ENCODE results near the gene TJAP1. TPM values are rescaled to one million over a fixed set of nuclear protein-coding genes. Genes with fewer than 3 reads are reported as not detected.
"Not testable (repeated sequence)": the region's sequence is repeated elsewhere in the genome, so short reads cannot be mapped to it uniquely, and the experiment has no call there.

The TJAP1 gene
- total RNA-seq, 3 donors from 2014 or later, result 20.8 to 33.8 (median 26.3) TPM

DNA sequence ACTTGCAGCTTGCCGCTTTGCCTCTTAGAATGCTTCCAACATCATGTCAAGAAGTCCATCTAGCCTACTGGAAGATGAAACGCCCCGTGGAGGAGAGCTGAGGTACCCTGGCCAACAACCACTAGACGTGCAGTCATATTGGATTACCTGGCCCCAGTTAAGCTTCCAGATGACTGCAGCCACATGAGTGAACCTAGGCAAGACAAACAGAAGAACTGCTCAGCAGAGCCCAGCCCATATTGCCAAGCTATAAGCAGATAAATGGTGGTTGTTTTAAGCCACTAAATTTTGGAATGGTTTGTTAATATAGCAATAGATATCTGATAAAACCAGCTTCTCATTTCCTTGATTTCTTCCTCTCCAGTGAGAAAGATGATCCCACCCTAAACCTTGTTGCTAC lies 17.3 kb upstream of the TJAP1 start:
- no peak for TF ChIP-seq CTCF (IDR thresholded peaks at IDR 0.05)
- no peaks in the 10 kb centered on the region for H3K36me3 ChIP-seq (ENCODE audit: low read depth)
- intact Hi-C loops (cut with DNase I, micrococcal nuclease), result no loop called here
- peaks cover 4% of the 10 kb centered on the region for H3K4me1 ChIP-seq (ENCODE audit: low read depth)
- H3K4me3 ChIP-seq, result no peak overlapping the region
- H3K9me3 ChIP-seq, result no peaks in the 10 kb centered on the region
- DNase-seq, result no peak
- no peak for ATAC-seq

DNA sequence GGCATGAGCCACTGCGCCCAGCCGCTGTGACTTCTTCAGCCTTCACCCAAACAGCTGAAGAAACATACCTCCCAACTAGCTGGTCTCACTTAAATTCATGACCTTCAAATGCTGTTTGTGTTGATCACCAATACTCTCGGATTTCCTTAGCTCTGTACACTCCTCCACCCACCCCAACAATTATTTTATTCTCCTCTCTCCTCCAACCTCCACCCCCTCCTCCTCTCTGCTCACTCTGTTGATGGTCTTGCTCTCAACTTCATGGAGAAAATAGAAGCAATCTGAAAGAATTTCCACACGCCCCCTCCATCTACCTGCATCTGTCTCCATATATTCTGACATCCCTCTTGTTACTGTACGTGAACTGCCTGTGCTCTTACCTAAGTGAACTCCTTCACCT lies 15.4 kb upstream of the TJAP1 start:
- no peak for TF ChIP-seq CTCF (IDR thresholded peaks at IDR 0.05)
- intact Hi-C loops (cut with DNase I, micrococcal nuclease), result no loop called here
- ATAC-seq (no peak), DNase-seq (no peak)
- Histone ChIP-seq H3K4me1 (ENCODE audit: low read depth) (no peaks in the 10 kb centered on the region), H3K9me3 (no peaks in the 10 kb centered on the region), H3K36me3 (ENCODE audit: low read depth) (no peaks in the 10 kb centered on the region), H3K4me3 (no peak overlapping the region)

- no peaks in the 10 kb centered on the region for H3K4me1 ChIP-seq (ENCODE audit: low read depth)
- TF ChIP-seq CTCF (IDR thresholded peaks at IDR 0.05), result no peak
- no peak overlapping the region for H3K4me3 ChIP-seq
- intact Hi-C loops (cut with DNase I, micrococcal nuclease), result no loop called here
- ATAC-seq (no peak), DNase-seq (no peak)
- H3K36me3 ChIP-seq (ENCODE audit: low read depth), result no peaks in the 10 kb centered on the region
- no peaks in the 10 kb centered on the region for H3K9me3 ChIP-seq
These were observed 13.0 kb upstream of the TJAP1 start for GRCh38 chr6:43464337-43464736.

DNA sequence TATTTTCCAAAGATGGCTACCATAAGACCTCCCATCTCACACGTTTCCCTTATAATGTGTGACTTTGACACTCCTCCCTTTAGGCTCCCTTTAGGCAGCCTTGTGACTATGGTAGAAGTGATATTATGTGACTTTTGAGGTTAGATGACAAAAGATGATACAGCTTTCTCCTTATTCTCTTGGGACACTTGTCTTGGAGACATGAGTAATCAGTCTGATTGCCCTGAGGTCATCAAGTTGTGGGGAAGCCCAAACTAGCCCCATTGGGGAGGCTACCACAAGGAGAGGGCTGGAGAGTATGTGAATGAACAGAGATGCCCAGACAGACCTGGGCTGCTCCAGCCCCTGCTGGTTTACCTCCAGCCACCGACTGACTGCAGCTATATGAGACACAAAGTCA lies 11.4 kb upstream of the TJAP1 start:
- intact Hi-C loops (cut with DNase I, micrococcal nuclease), result no loop called here
- Histone ChIP-seq H3K4me1 (ENCODE audit: low read depth) (no peaks in the 10 kb centered on the region), H3K9me3 (no peaks in the 10 kb centered on the region), H3K36me3 (ENCODE audit: low read depth) (no peaks in the 10 kb centered on the region), H3K4me3 (no peak overlapping the region)
- no peak for ATAC-seq
- no peak for DNase-seq
- no peak for TF ChIP-seq CTCF (IDR thresholded peaks at IDR 0.05)

DNA sequence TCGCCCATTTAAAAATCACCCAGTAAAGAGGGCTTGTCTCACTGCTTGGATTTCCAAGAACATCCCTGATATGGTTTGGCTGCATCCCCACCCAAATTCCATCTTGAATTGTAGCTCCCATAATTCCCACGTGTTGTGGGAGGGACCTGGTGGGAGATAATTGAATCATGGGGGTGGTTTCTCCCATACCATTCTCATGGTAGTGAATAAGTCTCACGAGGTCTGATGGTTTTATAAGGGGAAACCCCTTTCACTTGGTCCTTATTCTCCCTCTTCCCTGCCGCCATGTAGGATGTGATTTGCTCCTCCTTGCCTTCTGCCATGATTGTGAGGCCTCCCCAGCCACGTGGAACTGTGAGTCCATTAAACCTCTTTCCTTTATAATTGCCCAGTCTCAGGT lies 10.1 kb upstream of the TJAP1 start:
- intact Hi-C loops (cut with DNase I, micrococcal nuclease); ATAC-seq; H3K36me3 ChIP-seq (ENCODE audit: low read depth); H3K4me1 ChIP-seq (ENCODE audit: low read depth); H3K9me3 ChIP-seq; DNase-seq; H3K4me3 ChIP-seq: not testable (repeated sequence)

DNA sequence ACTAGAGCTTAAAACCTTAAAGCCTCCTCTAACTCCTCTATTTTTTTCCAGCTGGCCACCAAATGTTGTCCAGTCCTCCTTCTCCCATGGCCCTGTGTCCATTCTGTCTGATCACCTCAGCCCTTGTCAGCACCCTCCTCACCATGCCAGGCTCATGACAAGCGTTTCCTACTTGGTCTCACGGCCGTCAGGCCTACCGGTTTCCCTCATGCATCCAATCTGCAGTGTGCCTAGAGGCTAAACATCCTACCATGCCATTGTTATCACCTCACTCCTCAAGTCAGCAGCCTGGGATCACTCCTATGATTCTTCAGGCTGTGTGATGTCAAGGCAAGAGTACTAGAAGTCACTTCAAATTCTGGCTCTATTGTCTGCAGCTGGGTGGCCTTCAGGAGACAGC lies 9.6 kb upstream of the TJAP1 start:
- H3K9me3 ChIP-seq, result no peaks in the 10 kb centered on the region
- no peak for ATAC-seq
- H3K36me3 ChIP-seq (ENCODE audit: low read depth), result no peaks in the 10 kb centered on the region
- no peak for DNase-seq
- no peaks in the 10 kb centered on the region for H3K4me1 ChIP-seq (ENCODE audit: low read depth)
- intact Hi-C loops (cut with DNase I, micrococcal nuclease), result no loop called here
- H3K4me3 ChIP-seq, result no peak overlapping the region
- TF ChIP-seq CTCF (IDR thresholded peaks at IDR 0.05), result no peak

Data from mucosa of descending colon (tissue), 3 donors.